Central memory CD4-positive, alpha-beta T cell (primary cell): ENCODE measurements around the gene IQCF2.
"Not testable (repeated sequence)": the region's sequence is repeated elsewhere in the genome, so short reads cannot be mapped to it uniquely, and the experiment has no call there.

Source experiments
- DNase-seq: peaks from one replicate; pipeline ENCODE4 v3.0.0; 2022
- total RNA-seq, 3 experiments: gene quantifications; one replicate each; lab custom pipeline; 2026; lab: John Stamatoyannopoulos, UW

Gene IQCF2
- total RNA-seq, result 0 reads per million in 3 experiments

DNA sequence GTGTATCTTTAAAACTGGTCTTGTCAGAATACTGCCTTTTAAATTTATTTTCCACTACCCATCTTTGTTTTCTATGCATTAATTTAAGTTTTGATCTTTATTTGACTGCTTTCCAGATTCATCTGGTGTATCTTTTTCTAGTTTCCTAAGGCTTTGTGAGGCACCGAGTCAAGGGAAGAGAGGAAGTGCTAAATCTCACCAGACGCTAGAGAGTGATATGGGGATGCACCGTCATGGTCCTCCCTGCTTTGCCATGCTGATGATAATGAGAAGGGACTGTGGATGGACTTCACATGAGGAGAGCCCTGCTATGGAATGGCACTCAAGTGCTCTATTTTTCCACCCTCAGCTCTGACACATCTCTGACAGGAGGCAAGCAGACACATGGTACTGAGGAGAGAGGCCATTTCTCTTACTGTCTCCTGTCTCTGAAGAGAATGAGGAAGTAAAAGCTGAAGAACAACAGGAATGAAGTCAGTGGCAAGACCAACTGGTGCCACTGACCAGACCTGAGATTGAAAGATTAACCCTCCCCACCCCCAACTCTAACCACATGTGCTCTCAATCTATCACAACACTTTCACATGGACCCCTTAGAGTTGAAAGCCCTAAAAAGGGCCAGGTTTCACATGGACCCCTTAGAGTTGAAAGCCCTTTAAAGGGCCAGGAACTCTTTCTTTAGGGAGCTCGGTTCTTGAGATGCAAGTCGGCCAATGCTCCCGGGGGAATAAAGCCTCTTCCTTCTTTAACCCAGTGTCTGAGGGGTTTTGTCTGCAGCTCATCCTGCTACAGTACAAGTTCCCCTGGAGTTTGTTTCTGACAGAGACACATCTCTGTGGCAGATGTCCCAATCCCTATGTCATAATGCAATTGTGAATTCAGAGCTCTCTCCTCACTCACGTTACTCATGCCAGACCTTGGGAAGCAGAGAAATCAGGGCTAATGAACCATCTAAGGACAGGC is at the start of gene IQCF2:
Gene IQCF2 (plus strand): TSS at position 913 of the 963 bp plus-strand sequence. CDS start 52 bp downstream, outside the sequence.
- no peak for DNase-seq

DNA sequence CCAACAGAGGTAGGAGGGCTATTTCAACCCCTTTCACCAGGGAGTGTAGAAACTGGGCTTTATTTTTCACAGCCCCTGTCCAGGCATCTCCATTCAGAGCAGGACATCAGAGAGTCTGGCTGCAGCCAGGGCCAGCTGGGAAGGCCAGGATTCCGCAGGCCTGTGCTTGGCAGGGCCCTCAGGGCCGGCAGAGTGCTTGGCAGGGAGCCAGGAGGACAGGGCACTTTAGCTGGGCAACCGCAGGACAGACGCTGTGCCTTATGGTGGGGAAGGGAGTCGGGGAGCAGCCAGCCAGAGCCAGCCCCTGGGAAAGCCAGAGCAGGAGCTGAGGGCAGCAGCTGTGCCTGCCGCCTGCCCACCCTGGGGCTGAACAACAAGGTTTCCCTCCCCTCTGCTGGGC is 47.9 kb upstream of the IQCF2 start:
- no peak for DNase-seq

DNA sequence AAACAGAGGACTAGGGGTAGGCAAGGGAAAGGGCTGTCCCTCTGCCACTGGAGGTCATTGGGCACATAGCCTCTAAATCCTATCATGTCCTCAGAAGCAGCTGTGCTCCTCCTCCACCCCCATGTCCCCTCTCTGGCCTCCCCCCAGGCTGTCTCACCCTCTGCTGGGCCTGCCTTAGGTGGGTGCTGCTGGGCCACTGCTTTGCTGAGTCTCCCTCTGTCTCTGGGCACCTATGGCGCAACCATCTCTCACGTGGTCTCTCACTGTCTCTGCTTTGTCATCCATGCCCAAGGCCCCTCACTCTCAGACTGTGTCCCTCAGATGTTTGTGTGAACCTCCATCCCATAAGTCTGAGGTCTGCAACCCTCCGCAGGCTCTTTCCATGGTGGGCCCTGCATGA is 47.4 kb upstream of the IQCF2 start:
- no peak for DNase-seq

DNA sequence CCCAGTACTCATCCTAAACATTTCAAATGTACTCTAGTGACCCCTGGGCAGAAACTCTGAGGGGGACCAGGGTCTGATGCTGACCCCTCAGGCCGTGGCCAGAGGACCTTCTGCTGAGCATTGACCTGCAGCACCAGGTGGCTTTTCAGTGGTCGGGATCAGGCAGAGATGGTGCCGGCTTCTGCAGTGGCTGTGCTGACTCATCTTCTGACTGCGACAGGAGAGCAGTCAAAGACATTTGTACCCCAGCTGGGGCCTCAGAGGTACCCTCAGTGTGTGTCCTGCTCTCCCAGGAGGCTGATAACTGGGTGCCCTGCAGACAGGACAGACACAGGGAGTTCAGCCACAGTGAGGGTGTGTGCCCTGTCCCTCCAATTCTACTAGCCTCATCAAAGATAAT is 45.8 kb upstream of the IQCF2 start:
- no peak for DNase-seq

DNA sequence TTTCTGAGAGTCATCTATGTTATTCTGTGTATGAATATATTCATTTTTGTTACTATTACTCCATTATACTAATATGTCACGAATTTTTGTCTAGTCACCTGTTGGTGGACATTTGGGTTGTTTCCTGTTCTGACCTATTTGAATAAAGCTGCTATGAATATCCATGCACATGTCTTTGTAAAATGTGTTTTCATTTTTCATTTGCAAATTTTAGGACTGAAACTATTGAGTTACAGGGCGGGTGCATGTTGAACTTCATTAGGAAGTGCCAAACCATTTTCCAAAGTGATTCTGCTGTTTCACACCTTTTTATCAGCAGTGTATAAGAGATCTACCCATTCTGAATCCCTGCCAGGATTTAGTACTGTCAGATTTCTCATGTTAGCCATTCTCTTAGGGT is 44.7 kb upstream of the IQCF2 start:
- no peak for DNase-seq

DNA sequence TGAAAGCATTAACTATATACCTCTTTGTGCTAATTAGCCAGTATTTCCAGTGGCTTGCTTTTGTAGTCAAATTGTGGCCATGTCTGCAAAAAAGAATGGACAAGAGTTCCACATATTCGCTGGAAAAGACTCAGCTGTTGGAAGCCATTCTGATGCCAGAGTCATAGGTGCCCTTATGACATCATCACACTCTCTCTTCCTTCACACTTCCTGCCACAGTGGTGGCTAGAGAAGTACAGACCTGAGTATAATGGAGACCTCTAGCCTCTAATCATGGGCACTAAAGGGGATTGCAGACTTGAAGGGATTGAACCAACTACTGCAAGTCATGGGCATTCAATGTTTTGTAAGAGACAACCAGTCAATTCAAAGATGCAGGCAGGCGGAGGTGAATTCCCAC is 44.0 kb upstream of the IQCF2 start:
- no peak for DNase-seq

DNA sequence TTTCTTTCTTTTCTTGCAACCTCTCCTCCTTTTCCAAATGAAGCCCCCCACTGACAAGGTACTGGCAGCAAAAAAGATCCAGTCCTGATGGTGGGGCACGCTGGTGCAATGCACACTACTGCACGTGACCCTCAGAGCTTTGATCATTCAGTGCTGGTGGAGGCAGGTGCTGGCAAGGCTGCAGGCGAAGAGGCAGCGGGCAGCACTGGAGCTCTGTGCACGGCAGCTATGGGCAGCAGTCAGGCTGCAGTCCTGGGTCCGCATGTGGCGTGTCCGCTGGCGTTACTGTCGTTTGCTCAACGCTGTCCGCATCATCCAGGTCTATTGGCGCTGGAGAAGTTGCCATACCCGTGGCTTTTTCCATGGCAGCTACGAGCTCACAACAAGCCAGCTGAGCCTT is 42.3 kb upstream of the IQCF2 start:
- DNase-seq, result no peak

DNA sequence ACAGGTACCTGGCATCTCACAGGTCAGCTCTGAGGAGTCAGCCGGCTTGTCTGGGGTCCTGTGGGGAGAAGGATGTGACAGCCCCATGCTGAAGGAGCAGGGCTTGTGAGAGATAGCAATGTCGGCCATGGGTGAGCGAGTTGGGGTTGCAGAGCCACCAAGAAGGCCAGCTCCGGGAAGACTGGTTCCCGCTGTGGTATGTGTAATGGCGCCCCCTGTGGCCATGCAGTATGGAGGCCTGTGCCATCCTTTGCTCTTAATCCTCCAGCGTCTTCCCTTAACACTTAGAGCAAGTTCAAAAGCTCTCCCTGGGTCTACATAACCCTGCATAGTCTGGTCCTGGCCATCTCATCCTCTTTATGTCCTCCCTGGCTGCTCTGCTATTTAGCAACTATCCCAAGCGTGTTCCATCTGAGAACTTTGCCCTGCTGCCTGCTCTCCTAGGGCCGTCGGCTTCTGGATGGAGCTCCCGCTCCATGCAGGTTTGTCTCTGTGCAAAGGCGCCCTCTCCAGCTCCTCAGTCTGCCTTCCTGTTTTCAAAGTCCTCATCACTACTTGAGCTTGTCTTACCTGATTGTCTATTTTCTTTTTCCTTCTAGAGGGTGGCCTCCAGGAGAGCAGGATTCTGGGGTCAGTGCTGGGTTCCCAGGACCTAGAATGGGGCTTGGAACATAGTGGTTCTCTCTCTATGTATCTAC is 41.6 kb upstream of the IQCF2 start:
- DNase-seq, result no peak

DNA sequence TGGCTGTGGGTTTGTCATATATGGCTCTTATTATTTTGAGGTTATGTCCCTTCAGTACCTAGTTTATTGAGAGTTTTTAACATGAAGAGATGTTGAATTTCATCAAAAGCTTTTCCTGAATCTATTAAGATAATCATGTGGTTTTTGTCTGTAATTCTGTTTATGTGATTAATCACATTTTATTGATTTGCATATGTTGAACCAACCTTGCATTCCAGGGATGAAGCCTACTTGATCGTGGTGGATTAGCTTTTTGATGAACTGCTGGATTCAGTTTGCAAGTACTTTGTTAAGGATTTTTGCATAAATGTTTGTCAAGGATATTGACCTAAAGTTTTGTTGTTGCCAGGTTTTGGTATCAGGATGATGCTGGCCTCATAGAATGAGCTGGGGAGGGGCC is 33.1 kb upstream of the IQCF2 start:
- no peak for DNase-seq

DNA sequence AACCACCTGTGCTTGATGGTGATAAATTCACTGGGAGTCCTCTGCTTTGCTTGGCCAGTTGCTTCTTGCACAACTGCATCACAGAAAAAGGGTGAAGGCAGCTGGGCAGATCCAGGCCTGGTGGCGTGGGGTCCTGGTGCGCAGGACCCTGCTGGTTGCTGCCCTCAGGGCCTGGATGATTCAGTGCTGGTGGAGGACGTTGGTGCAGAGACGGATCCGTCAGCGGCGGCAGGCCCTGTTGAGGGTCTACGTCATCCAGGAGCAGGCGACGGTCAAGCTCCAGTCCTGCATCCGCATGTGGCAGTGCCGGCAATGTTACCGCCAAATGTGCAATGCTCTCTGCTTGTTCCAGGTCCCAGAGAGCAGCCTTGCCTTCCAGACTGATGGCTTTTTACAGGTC is 31.1 kb upstream of the IQCF2 start:
- no peak for DNase-seq

DNA sequence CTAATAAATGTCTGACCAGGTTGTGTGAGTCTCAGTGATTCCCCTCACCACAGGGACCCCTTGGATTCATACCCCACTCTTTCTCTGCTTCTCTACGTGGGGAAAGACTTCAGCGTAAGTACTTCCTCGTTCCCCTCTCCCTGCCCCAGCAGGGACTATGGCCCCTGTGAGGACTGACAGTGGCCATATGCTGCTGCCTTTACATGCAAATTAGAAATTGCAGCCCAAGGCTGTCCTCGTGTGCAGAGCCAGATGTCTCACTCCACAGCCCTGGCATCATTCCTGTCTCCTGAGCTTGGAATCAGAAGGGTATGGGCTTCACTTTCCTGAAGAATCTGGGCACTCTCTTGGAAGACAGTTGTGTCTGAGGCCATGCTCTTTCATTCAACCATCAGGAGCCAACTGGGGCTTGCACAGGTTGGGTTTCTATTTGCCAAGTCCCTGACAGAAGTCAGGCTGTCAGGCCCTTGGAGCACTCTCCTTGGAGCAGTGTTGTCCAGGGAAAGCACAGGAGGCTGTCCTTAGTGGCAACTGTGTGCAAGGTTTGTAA is 30.5 kb upstream of the IQCF2 start:
- no peak for DNase-seq

DNA sequence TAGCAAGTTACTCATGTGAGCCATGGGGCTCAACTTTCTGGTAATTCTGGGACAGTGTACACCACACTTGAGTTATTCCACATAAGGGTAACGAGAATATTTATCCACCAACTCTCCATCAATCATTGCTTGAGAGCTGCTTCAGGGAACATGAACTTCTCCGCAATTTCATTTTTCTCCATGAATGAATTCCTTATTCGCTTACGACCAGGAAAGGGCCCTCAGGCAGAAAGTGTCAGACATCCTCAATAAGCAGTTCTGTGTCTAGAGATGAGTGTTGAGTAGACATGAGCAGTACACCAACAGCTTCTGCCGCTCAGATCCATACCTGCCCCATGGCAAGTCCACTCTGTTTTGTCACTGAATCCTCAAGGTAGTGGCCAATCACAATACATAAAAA is 24.8 kb upstream of the IQCF2 start:
- DNase-seq, result no peak

DNA sequence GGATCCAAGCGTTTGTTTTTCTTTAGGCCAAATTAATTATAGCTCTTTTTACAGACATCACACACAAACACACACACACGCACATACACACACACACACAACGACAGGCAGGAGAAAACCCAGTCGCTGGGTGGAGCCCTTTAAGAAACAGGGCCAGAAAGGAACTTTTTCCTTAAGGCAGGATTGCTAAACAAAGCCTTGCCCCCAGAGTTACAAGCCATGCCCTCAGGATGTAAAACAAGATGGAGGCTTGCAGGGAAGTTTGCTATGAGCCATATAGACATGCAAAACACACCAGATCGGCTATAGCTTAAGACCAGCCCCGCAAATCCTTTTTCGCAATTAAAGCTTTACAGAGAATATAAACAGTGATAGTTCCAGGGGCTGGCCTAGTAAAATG is 16.3 kb upstream of the IQCF2 start:
- no peak for DNase-seq

DNA sequence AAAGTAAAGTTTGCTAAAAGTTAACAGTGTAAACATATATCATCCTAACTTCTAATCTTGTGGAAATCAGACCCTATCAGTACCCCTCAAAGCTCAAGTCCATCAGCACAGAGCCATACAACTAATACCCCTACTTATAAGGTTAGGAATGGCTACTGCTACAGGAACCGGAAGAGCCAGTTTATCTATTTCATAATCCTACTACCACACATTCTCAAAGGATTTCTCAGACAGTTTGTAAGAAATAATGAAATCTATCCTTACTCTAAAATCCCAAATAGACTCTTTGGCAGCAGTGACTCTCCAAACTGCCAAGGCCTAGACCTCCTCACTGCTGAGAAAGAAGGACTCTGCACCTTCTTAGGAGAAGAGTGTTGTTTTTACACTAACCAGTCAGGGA is 6.0 kb upstream of the IQCF2 start:
- DNase-seq, result not testable (repeated sequence)

DNA sequence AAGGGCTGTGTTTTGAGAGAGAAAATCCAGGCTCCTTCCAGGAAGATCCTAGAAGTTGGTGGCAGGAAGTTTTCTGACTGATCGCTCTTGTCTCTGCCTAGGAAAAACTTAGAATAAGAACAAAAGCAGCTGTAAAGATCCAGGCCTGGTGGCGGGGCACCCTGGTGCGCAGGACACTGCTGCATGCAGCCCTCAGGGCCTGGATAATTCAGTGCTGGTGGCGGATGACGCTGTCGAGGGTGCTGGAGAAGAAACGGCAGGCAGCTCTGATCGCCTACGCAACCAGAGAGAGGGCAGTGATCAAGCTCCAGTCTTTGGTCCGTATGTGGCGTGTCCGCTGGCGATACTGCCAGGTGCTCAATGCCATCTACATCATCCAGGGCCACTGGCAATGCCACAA is 1.5 kb downstream of the IQCF2 start:
- DNase-seq, result no peak

DNA sequence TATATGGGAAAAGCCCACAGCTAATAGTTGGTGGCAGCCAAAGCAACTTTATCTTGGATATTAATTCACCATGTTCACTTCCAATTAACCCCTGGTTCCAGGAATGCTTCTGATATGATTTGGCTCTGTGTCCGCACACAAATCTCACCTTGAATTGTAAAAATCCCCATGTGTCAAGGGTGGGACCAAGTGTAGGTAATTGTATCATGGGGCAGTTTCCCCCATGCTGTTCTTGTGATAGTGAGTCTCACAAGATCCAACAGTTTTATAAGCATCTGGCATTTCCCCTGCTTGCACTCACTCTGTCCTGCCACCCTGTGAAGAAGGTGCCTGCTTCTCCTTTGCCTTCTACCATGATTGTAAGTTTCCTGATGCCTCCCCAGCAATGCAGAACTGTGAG is 7.5 kb downstream of the IQCF2 start:
- DNase-seq, result not testable (repeated sequence)

DNA sequence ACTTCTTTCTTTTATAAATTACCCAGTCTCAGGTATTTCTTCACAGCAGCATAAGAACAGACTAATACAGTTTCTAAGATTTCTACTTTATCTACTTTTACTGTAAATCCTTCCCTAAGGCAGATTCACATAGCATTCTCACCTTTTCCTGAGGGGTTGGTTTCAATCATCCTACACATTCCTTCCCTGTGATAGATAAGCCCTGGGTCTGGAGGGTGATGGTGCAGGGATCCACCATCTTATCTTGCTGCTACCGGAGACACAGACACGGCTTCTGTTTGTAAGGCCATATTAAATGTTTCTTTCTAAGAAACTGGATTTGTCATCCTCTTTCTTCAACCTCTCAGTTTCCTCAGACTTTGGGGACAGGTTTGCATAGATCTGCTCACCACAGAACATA is 7.9 kb downstream of the IQCF2 start:
- DNase-seq, result no peak

DNA sequence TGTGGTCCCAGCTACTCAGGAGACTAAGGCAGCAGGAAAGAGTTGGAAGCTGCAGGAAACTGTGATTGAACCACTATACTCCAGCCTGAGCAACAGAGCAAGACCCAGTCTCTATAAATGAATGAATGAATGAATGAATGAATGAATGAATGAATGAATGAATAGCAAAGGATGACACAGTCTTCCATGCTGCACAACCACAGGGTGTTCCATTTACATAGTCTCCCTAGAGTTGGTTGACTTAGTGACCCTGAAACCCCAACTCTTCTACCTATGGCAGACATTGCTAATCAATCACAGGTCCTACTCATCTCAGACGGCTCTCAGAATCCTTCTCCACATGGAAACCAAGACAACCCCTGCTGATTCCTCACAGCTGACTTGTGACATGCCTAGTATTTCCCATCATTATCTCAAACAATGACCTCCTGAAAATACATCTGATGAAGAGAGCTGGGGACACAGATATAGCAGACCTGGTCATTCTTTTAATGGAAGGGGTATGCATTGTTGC is 11.9 kb downstream of the IQCF2 start:
- DNase-seq, result no peak

DNA sequence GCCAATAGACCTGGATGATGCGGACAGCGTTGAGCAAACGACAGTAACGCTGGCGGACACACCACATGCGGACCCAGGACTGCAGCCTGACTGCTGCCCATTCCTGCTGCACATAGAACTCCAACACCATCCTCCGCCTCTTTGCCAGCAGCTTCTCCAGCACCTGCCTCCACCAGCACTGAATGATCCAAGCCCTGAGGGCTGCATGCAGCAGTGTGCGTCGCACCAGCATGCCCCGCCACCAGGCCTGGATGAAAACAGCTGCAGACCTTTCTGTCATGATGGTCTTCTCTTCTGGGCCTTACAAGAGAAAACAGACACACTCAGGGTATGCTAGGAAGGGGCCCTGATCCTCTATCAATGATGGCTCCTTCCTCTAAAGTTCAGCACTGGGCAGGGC is 12.5 kb downstream of the IQCF2 start:
- DNase-seq, result no peak

DNA sequence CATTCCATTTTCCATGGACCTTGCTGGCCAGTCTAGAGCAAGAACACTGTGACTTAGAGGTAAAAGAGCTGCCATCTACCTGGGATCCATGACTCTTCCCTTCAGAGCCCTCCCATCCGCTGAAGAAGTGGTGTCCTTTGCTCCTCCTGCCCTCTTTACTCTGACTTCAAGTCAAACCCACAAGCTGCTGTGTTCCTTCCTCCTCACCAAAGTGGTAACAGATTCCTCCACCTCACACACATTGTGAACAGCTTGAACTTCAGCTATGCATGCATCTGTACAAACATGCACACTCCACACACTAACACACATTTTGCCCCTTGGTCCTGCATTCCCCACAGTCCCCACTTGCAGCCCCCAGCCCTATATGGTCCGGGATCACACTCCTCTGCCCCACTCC is 13.0 kb downstream of the IQCF2 start:
- no peak for DNase-seq

DNA sequence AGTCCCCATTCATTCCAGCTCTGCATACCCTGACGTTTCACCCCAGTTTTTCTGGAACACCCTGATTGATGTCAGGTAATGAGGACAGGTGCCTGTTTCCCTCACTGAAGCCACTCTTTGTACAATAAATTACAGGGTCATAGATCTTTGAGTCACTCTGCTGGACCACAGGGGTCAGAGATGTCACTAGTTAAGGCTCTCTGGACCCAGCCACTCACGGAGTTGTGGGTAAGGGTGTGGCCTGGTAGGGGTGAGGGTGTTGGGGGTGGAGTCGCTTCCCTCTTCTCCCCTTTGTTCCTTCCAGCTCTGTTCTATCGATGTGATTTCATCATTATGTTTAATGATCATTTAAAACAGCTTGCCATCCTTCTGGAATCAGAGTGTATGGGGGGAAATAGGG is 13.5 kb downstream of the IQCF2 start:
- no peak for DNase-seq

DNA sequence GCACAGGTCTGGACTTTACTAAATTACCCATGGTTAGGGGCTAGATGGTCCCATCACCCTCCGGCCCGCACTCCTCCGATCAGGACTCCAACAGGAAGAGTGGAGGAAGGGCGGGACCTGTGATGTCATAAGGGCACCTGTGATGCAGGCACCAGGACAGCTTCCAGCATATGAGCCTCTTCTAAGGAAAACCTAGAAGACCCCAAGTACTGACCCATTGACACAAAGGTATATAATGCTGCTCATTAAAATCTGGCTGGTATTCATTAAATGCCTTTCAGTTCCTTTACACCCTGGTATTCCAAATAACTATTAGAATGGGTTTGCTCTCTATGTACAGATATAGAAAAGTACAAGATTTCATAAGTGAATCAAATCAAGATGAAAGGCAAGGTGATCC is 14.1 kb downstream of the IQCF2 start, which contains the start of gene IQCF5:
Gene IQCF5 (minus strand): TSS at position 101 of the 400 bp plus-strand sequence. CDS start 70 bp downstream, at position 31.
- DNase-seq, result no peak

DNA sequence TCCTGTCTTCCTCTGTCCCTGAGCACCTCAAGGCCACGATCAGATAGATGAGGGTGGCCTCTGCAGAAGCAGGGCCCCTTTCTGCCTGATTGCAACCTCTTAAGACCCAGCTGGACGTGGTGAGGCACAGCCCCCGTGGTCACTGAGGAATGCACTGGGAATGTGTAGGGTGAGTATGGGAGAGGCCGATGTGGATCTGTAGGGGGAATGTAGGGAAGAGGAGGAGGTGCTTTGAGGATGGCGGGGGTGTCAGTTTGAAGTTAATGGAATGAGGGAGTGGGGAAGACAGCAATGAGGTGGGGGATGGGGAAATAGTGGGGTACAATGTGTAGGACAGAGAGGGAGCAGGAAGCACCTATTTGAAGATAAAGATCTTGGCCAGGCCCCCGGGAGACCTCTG is 14.8 kb downstream of the IQCF2 start:
- DNase-seq, result no peak
